Middle frontal gyrus (tissue), 1 donor: Measurements from ENCODE around the gene LIN37.
"Not testable (repeated sequence)": the region's sequence is repeated elsewhere in the genome, so short reads cannot be mapped to it uniquely, and the experiment has no call there.

Experiments used
- DNase-seq: peaks from one replicate; pipeline ENCODE4 v3.0.0-alpha.2; 2015; ENCODE audit warnings: low spot score; ENCODE audit errors: extremely low spot score

The LIN37 gene

DNA sequence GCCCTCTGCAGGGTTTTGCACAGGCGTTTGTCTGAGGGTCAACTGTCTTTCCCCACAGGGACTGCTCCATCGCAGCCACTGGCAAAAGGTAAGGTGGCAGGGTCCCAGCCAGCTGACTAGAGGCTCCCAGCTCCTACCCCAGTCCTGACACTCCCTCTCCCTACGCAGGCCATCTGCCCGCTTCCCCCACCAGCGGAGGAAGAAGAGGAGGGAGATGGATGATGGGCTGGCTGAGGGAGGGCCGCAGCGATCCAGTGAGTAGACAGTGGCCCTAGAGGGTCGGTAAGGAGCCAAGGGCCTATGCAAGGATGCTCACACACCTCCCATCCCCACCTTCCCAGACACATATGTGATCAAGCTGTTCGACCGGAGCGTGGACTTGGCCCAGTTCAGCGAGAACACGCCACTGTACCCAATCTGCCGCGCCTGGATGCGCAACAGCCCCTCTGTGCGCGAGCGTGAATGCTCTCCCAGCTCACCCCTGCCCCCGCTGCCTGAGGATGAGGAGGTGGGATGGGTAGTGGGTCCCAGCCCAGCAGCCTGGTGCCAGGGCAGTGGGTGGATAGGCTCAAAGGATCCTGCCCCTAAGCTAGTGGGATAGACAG lies 4.5 kb downstream of the LIN37 start:
- DNase-seq: no peak

DNA sequence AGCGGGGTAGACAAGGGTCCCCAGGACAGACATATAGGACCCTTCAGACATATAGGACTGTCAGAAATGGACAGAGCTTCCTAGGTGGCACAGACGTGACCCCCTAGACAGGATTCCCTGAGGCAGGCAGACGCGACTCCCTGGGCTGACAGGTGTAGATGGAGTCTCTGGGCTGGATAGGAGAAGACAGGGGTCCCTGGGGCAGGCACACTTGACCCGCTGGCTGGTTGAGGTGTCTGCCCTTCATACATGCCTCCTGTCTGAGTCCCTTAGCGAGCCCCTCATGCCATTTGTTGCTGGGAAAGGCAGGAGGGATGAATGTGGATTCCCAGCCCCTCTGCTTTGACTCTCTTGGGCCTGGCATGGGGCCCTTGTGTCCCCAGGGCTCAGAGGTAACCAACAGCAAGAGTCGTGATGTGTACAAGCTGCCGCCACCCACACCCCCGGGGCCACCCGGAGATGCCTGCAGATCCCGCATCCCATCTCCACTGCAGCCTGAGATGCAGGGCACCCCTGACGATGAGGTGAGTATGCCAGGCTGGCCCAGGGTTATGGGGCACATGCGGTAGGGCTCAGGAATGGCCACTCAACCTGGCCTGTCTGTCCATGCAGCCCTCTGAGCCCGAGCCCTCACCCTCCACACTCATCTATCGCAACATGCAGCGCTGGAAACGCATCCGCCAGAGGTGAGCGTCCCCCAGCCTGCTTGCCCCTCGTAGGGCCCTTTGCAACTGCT lies 5.4 kb downstream of the LIN37 start:
- DNase-seq: no peak

DNA sequence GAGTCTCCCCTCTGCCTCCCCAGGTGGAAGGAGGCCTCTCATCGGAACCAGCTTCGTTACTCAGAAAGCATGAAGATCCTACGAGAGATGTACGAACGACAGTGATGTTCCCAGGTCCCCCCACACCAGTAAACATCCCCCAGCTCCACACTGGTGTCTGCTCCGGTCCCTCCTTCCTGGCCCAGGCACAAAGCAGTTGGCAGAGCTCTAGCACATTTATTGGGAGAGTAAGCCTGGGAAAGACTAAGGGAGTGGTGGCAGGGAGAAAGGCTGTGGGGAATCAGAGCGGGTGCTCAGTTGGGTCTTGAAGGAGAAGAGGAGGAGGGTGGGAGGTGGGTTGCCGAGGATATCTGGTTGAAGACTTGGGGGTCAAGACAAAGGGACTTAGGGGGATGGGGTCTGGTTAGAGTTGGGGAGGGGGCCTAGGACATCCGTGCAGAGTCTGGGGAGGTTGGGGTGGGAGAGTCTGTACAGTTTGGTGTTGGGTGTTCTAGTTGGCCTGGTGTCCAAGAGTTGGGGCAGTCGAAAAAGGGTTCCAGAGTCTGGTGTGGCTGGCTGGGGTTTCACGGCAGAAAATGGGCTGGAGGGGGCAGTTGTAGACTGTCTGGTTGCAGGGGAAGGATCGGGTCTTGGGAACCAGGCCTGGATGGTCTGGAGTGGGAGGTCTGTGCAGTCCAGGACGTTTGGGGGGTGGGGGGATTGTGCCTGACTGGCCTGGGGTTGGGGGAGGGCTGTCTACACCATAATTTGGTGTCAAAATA lies 6.2 kb downstream of the LIN37 start:
- no peak for DNase-seq

DNA sequence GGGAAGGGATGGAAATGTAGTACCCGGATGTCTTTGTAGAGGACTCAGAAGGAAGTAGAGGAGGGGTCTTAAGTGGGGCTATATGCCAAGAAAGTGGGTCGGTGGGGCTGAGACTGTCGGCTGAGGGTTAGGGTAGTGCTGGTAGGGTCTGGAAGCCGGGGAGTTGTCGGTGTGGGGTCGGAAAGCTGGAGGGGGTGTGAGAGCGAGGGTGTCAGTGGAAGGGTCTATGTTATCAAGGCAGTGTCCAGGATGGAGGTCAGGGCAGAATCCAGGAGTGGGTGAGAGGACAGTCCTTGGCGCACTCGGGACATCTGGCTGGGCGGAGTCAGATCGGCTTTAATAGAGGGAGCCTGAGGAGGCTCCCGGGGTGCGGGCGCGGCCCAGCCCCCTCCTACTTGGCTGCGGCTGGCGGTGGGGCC lies 6.8 kb downstream of the LIN37 start:
- no peak for DNase-seq

DNA sequence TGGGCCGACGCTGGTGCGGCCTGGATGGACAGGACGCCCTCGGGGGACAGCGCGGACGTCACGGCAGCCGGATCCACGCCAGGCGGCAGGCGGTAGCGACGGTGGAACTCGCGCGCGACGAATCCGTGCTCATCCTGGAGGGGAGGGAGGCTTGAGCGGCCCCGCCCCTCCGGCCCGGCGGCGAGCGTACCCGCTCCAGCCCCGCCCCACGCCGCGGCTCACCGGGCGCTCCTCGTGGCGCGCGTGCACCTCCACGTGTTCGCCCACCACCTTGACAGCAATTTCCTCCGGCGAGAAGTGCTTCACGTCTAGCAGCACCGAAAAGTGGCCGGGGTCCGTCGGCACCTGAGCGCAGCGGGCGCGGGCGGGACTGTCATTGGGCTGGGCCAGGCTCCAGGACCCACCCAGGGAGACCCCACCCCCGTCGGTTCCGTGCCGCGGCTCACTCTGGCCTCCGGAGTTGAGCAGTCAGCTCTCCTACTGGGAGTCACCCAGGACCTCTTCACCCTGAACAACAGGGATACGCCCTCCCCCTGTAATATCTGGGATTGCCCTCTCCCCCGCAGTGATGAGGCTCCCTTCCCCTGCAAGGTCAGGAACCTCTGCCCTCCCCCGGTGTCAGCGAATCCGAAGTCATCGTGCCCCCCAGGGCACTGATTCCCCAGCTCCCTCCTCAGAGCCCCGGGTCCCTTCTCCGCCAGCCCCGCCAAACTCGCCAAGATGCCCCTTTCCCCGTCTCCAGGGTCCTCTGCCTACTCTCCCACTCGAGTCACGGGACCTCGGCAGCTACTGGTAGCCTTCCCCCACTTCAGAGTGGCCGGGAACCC lies 7.4 kb downstream of the LIN37 start:
- DNase-seq: no peak

DNA sequence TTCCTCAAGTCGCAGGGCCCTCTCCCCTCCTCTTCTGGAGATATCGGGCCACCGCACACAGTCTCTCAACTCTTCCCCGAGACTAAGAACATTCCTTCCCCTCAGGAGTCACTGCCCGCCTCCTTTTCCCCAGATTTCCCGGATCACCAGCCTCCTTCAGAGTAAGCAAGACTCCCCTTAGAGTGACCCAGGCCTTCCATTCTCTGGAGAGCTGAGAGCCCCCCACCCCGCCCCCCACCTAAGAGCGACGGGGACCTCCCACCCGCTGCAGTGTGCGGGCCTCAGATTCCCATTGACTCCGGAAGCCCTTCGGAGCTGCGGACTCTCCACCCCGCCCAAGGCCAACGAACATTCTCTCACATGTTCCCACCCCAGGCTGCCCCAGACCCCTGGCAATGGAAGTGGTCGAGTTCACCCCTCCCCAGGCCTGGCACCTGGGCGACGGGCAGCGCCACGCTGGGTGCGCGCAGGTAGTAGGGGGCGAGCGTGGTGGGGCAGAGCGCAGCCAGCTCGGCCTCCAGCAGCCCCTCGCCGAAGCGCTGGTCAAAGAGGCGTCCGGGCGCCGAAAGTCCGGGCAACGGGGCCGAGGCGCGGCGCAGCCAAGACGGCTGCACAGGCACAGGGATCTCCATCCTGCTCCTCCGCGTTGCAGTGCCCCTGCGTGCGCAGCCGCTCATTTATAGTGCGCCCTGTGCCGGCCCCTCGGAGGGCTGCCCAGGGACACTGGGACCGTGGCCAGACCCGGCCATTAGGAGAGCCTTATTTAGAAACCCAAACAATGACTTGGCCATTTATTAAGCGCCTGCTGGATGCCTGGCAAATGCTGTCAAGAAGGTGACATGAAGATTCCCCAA lies 8.2 kb downstream of the LIN37 start, which contains the start of gene HSPB6:
TSS of gene HSPB6 (minus strand) at position 653 of the 854 bp plus-strand sequence. CDS start at position 632, 21 bp downstream.
- DNase-seq: no peak

DNA sequence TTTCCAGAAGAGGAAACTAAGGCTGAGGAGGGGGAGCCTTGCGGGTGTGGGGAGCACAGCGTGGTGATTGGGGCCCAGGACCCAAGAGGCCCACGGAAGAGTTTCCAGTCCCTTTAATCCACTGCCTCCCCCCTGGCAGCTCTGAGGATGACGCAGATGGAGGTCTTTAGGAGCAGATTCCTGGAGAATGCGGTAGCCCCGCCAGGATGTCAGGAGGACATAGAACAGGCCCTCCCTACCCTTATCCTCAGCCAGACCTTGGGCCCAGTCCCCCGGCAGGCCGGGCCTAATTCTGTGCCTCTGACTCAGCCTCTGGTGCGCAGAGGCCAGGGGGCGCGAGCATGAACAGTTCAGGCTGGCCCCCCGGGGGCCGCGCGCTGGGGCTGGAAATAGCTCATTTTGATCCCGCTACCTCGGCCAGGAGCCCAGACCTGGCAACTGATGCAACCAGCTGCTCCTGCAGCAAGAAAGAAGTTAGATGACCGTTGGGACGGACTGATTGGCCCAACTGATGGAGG lies 8.9 kb downstream of the LIN37 start:
- no peak for DNase-seq

DNA sequence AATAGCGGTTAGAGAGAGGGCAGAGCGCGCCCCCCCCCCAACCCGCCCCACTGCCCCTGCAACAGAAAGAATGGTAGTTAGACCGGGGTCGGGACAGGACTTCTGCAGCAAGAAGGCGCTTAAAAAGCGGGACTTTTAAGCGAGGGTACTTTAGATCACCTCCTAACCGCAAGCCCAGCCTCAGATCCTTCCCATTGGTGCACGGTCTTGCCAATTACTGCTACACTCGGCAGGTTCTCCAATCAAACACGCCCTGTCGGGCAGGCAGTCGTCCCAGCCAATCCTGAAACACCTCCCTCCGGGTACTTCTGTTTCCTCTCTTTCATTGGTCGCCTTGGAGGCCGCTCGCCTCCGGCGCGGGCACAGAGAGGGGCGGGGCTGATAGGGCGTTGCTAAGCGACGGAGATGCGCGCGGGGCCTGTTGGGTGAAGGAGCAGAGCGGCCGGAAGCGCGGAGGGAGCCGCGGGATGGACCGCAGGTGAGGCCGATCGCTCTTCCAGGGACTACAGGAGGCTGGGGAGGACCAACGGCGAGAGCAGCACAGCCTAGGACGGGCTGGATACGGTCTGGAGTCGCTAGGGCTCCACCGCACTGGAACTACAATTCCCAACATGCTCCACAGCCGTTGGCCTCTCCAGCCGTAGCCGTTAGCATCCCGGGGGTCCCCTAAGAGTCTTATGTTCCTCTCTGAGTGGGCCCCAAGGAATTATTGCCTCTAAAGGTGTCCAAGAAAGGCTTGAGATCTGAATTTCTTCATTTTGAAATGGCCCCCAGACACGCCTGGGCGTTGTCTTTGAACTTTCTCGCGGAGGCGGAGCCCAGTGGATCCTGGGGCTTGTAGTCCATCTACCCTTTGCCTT lies 9.6 kb downstream of the LIN37 start, which contains the start of gene PROSER3:
TSS of gene PROSER3 (plus strand) at position 428 of the 860 bp plus-strand sequence. CDS start at position 468, 40 bp downstream.
- peak; percentile 97 for DNase-seq

DNA sequence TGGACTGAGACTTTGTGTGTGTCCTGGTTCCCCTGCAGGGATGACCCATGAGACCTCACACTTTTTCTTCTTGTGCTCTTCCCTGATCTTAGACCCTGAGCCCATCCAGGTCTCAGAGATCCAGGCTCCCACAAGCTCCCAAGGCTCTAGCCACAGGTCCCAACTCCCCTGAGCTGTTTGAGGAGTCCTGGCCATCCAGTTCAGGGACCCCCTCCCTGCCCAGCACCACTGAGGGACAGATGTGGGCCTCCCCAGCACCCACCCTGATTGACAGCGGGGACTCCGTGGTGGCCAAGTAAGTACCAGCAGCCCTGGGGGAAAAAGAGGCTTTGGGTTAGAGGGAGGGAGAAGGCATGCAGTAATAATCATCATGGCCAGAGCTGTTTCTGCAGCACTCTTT lies 11.3 kb downstream of the LIN37 start:
- DNase-seq: no peak

DNA sequence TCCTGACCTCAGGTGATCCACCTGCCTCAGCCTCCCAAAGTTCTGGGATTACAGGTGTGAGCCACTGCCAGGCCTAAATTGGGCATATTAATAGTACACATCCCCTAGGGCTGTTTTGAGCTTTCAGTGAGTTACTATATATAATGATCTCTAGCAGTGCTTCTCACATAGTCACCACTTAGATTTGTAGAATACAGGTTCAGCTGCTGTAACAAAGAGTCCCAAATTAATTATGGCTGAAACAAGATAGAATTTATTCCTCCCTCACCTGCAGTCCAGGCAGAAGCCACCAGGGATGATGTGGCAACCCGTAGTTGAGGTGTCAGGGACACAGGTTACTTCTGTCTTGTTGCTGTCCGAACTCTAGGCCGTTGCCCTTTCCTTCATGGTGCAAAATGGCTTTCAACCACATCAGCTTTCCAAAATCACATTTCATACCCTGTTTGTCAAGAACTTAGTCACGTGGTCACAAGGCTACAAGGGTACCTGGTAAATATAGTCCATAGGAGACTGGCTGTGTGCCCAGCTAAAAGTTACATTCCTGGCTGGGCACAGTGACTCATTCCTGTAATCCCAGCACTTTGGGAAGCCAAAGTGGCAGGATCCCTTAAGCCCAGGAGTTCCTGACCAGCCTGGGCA lies 12.5 kb downstream of the LIN37 start:
- DNase-seq: no peak

DNA sequence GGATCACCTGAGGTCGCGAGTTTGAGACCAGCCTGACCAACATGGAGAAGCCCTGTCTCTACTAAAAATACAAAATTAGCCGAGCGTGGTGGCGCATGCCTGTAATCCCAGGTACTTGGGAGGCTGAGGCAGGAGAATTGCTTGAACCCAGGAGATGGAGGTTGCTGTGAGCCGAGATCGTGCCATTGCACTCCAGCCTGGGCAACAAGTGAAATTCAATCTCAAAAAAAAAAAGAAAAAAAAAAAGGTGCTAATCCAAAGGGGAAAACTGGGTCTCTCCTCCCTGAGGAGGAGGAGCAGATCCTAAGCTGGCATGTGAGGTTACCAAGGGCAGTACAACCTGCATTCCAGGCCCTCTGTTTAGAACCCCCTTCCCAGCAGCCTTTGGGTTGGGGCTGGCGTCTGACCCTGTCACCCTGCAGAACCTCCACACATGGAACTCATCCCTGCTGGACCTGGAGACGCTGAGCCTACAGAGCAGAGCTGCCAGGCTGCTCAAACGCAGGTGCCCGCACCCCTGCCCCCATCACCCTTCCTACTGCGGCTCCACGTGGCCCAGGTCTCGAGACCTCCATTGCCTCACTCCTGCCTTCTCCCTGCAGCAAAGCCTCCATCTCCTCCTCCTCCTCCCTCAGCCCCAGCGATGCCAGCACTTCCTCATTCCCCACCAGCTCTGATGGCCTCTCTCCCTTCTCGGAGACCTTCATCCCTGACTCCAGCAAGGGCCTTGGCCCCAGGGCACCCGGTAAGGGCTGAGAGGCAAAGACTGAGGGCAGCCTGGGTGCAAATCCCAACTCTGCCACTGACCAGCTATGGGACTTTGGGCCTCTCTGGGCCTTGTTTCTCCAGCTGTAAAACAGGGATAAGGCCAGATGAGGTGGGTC lies 16.3 kb downstream of the LIN37 start:
- DNase-seq: no peak

DNA sequence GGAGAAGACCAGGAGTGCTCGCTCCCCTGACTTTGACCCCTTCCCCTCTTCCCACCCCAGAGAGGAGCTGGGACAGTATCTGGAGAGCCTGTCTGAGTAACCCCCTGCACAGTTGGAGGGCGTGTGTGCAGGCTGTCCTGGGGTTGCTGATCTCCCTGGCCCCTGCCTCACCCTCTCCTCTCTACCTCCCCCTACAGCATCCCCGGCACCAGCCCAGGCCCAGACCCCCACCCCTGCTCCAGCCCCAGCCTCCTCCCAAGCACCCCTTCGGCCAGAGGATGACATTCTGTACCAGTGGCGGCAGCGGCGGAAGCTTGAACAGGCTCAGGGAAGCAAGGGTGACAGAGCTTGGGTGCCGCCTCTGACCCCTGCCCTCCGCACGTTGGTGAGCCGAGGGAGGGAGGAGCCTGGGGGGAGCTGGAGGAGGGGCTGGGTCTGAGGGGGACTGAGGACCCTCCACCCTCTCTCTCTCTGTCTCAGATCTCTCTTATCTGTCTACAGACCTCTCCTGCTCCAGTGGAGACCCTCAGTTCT lies 18.3 kb downstream of the LIN37 start:
- no peak for DNase-seq

DNA sequence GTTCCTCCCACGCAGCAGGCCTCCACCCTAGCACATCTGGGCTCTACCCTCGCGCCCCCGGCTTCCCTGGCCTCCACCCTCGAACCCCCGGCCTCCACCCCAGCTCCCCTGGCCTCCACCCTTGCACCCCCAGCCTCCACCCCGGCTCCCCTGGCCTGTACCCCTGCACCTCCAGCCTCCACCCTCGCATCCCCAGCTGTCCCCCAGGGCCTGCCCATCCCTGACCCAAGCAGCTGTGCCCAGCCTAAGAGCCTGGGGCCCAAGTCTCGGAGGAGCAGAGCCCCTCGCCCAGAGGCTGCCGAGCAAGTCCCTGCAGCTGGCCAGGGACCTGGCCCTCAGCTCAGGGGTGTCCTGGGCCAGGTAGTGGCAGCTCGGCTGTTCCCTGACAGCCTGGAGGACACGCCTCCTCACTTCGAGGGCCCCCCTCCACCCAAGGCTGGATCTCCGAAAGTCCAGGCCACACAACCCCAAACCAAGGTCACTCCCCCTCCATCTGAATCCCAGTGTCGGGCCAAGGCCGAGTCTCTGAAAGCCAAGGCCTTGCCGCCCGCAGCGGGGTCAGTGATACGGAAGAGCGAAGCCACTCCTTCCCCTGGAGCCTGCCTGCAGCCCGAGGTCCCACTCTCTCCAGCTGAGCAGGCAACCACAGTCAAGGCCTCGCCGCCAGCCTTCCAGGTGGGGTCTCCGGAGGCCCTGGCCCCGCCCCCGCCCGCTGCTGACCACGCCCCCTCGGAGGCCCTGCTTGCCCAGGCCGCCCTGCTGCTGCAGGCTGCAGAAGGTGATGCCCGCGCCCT lies 19.1 kb downstream of the LIN37 start:
- no peak for DNase-seq

DNA sequence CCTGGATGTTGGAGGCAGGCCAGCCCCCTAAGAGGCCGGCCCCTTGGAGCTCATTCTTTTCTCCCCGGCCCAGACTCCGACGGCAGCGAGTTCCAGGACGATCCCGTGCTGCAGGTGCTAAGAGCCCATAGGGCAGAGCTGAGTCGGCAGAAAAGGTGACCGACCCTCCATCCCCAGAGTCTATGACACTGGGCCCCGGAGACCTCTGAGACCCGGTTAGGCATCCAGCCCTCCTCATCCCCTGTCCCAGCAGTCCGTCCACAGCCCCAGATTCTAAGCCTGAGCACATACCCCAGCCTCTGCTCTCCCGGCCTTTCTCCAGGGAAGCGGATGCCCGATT lies 19.7 kb downstream of the LIN37 start:
- no peak for DNase-seq

DNA sequence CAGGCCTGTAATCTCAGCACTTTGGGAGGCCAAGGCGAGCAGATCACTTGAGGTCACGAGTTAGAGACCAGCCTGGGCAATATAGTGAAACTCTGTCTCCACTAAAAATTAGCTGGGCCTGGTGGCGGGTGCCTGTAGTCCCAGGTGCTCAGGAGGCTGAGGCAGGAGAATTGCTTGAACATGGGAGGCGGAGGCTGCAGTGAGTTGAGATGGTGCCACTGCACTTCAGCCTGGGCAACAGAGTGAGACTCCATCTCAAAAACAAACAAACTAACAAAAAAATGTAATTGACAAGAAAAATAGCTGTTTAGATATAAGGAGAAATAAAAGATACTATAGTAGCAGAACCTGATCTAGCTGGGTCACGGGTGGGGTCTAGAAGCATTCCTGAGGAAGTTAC lies 24.0 kb downstream of the LIN37 start:
- DNase-seq: not testable (repeated sequence)

DNA sequence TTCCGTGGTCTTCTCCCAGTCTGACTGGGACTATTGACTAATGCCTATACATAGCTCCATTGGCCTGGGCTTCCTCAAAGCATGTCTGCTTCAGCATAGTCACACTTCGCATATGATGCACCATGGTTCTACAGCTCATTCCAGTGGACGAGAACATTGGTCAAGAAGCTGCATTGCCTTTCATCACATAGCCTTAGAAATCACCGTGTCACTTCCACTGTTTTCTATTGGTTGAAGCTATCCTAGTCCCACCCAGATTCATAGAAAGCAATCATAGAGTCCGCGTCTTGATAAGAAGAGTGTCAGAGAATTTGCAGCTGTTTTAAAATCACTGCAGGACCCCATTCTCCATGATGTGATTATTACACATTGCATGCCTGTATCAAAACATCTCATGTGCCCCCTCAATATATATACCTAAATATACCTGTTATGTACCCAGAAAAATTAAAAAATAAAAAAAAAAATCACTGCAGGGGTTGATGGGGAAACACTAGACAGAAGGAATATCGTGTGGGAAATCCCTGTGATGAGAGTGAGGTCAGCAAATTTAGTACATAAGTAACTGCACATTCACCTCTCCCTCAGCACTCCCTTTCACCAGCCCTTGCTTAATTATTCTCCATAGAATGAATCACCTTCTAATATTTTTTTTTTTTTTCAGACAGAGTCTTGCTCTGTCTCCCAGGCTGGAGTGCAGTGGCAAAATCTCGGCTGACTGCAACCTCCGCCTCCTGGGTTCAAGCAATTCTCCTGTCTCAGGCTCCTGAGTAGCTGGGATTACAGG lies 24.8 kb downstream of the LIN37 start:
- no peak for DNase-seq
